HG02571 (cell line): ENCODE data around the gene TNIK.

Source experiments
- ATAC-seq: cut with Tn5 transposase; IDR thresholded peaks from one replicate; pipeline ENCODE4 v1.9.1; 2021; ENCODE audit warnings: mild to moderate bottlenecking, moderate library complexity; ENCODE audit not compliant: unreplicated experiment

TNIK gene

DNA sequence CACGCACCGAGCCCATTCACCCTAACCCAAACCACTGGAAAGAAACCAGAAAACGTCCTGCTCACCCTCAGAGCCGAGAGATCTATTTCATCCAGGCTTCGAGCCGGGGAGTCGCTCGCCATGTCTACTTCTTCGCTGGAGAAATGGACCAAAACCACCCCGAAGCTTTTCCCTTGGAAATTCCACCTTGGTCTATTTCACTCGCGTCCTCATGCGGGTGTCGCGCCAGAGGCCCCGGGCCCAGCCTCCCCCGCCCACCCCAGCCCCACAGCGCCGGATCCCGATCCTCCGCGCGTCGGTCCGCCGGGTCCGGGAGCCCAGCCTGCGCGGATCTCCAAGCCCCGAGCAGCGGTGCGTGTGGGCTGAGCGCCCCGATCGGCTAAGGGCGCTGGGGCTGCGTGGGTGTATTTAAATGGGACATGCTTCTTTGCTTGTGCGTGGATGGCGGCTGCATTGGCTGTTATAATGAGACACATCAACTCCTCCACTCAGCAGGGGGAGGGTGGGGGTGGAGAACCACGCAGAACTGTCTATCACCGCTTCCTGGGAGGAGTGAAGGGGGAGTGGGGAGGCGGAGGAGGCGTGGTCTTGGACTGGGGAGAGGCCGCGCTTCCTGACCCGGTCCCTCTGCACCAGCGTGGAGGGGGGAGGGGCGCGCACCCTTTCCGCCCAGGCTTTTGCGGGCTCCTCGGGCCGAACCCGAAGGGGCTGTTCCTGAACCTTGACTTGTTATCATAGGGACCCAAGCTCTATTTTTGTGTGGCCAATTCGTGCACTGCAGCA lies at the start of gene TNIK:
Gene TNIK (minus strand): TSS at position 464 of the 783 bp plus-strand sequence. CDS start 342 bp downstream, at position 122.
- ATAC-seq = peak; percentile 81

DNA sequence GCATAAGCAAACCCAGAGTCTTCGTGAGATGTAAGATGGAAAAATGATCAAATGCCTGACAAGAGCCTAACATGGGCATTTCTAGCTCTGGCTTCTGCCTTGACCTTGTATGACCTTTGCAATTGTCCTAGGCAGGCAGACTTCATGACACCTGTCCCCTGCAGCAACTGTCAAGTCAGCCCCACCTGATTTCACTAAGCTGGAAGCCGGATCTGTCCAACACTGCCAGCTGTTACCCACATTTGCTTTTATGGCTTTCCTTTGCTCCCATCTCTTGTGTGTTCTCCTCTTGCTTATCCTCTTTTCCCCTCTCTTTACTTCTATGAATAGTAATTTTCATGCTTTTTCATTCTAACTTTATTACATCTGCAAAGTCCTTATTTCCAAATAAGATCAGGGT lies 48.5 kb upstream of the TNIK start:
- no peak for ATAC-seq

DNA sequence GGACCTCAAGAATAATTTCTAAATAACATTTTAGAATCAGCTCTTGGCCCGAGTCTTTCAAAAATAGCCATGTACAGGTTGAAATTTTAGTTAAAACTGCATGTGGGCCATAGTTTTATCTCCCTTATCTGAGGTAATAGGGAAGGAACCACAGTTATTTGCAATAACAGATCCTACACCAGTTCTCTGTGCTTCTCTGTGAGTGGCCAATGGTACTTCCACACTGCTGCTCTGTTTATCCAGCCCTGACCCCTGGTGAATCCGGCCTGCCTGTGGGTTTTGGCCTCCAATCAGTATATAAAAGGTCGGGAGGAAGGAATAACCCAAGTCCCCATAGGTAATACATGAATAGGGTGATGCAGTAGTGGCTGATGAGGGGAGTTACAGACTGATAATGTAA lies 48.0 kb upstream of the TNIK start:
- no peak for ATAC-seq

DNA sequence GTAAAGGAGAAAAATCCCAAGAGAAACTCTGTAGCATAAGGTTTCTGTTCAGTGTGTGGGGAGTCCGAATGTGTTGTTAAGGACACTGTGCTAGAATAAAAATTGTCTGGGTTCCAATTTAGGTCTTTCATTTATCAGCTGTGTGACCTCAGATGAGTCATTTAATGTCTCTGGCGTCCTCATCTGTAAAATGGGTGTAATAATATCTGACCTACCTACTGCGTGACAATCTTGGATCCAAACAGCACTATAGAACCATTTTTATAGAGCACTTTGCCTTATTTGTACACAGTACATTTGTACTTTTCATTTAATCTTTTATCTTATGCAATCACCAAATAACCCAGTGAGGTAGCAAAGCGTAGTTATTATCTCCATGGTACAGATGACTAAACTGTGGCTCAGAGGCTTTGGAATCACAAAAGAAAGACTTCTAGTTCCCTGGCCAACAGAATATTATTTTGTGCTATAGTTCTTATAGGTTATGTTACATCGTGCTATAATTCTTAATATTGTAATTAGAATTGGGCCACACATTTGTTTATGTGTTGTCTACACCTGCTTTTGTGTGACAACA lies 46.6 kb upstream of the TNIK start:
- ATAC-seq = no peak

DNA sequence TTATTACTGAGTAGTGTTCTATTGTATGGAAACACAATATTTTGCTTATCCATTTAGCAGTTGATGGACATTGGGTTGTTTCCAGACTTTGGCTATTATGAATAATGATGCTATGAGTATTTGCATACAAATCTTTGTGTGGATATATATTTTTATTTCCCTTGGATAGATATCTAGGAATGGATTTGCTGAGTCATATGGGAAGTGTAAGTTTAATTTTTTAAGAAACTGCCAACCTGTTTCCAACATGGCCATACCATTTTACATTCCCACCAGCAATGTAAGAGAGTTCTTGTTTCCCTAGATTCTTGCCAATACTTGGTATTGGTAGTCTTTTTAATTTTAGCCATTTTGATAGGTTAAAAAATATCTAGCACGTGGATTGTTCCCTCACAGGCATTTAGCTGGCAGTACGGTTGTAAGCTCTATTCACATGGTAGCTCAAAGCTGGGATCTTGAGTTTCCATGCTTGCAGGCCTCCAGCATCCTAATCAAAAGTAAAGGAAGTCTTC lies 45.7 kb upstream of the TNIK start:
- ATAC-seq = no peak

DNA sequence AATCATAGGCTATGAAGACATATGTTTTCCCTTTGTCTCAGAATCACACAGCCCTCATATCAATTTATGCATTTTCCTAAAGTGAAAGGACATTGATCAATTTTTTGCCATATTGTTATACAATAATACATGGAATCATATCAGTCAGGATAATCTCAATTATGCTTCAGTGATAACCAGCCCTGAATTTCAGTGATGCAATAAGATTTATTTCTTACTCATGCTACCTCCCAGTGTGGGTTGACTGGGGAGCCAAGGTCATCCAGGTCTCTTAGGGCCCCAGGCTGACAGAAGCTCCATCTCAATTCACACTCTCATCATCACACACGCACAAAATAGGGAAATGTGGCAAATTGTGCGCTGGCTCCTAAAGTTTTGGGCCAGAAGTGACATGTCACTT lies 44.2 kb upstream of the TNIK start:
- ATAC-seq = no peak

DNA sequence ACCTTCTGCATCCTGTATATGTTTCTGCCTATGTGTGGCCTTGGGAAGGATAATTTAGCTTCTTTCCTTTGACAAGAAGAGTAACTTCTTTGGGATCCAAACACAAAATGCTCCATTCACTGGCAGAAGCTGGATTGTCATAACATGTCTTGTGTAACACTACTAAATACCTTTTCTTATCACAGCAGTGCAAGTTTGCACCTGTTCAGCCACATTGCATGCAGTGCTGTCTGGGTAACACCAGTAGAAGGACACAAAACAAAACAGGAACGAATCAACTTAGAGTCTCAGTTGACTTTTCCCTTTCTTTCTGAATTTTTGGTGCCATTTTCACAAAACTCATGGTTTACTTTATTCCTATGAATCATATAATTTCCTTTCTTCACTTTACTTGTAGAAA lies 43.6 kb upstream of the TNIK start:
- no peak for ATAC-seq

DNA sequence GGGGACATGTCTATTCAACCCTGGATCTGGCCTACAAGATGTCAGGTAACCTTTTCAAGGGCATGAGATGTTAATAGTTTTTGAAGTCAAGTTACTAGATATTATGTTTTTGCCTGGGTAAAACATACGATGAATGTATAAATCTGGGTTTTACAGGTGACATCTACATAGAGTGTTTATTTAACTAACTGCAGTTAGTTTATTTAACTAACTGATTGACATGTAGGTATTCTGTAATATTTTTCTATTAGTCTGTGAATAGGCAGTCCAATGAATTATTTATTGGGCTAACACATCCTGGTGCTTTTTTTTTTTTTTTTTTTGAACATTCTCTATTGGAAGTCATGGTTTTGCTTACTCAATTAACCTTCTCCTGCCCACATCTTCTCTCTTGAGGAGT lies 38.7 kb upstream of the TNIK start:
- no peak for ATAC-seq

DNA sequence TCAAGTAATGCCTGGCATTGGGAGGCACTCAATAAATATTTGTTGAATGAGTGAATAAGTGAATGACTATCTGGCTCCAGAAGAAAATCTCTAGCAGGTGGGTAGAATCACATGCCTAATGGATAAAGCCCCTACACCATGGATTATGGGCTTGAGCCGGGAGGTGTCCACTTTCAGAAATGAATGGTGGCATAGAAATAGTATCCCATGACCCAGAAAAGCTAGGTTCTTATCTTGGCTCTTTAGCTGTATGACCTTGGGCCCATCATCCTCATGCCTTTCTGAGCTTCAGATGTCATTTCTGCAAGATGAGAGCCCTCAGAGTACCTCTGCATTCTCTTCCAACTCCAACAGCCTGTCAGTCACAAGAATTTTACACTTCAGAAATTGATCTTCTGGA lies 37.3 kb upstream of the TNIK start:
- ATAC-seq = no peak

DNA sequence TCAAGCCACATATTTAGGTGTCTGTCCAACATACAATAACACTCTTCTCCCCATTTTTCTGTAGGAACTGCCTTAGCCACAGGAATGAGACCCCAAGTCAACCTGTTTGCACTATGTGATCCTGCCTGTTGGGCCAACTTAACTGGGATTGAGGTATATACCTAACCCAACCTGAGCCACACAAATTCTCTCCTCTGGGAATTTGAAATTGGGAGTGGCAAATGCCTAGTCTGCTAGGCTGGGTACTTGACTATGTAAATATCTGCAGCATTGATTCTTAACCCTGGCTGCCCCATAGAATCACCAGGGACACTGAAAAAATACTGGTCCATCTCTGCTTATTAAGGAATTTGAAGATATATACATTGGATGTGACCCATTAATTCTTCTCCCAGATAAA lies 35.2 kb upstream of the TNIK start:
- no peak for ATAC-seq

DNA sequence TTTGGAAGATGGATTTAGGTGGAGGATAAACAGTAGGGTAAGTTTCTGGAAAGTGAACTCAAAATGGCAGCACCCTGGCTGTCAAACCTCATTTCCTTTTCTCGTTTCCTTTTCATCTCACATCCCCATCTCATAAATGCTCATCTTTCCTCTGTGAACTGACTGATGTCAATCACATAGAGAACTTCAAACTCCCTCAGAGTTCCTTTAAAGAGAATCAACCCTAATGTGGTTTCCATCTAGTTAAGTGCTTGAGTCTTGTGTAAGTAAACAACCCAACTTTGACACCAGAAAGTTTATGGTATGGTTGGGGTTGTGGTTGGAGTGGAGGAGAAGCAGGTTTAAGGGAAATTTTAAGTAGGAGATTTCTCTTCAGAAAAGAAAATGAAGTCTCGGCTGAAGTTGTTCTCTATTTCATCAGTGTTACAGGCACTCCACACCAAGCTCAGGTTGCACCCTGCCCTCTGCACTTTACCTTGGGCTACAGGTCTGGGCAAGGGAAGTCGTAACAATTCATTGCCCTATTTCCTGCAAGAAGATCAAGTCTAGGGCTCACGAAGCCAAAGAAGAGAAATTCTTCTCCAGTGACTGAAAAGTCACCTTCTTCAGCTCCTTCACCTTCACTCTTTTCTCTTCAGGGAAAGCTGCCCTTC lies 34.4 kb upstream of the TNIK start:
- no peak for ATAC-seq

DNA sequence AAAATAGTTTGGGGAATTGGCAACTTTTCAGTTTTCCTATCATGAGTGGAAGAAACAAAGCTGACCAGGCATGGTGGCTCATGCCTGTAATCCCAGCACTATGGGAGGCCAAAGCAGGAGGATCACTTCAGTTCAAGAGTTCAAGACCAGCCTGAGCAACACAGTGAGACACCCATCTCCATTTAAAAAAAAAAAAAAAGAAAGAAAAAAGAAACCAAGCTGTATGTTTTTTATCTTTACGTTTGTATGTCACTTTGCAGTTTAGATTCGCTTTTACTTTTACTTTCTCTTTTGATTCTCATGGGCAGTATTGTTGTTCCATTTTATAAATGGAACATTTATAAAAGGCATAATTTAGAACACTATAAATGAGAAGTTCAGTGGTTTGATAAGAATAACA lies 31.2 kb upstream of the TNIK start:
- ATAC-seq = no peak

DNA sequence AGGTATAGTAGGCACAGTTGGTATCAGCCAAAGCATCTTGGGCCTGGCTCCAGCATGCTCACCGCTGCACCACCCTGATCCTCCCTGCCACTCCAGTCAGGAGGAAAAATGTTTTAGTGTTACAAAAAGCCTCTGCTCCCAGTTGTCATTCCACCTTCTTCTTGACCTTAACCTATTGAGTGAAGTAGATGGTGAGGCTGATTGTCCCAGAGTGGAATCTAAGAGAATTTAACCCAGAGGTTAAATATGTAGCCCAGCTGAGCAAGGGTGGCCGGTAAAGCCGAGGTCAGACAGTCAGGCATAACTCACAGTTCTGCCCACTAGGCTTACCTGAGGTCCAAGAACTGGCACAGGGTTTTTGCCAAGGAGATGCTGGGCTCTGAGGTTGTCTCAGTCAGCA lies 30.7 kb upstream of the TNIK start:
- no peak for ATAC-seq

DNA sequence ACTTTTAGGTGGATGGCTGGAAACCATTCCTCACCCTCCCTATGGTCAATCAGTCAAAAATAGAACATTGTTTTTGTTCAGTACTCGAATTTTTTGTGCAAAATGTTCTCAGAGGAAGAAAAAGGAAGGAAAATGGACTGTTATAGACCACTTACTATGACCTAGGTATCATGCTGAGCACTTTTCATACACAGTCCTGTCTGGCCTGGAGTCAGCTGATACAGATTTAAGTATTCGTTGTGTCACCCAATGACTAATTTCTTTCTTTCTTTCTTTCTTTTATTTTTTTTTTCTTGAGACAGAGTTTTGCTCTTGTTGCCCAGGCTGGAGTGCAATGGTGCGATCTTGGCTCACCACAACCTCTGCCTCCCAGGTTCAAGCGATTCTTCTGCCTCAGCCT lies 29.1 kb upstream of the TNIK start:
- no peak for ATAC-seq

DNA sequence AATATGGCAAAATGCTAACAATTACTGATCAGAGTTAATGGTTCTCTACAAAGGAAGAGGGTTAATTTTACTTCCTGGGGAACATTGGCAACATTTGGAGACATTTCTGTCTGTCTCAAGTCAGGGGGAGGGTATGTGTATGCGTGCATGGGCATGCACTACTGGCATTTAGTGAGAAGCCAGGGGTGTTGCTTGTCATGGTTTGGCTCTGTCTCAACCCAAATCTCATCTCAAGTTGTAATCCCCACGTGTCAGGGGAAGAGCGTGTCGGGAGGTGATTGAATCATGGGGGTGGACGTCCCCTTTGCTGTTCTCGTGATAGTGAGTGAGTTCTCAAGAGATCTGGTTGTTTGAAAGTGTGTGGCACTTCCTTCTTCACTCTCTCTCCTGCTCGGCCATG lies 28.3 kb upstream of the TNIK start:
- ATAC-seq = no peak

DNA sequence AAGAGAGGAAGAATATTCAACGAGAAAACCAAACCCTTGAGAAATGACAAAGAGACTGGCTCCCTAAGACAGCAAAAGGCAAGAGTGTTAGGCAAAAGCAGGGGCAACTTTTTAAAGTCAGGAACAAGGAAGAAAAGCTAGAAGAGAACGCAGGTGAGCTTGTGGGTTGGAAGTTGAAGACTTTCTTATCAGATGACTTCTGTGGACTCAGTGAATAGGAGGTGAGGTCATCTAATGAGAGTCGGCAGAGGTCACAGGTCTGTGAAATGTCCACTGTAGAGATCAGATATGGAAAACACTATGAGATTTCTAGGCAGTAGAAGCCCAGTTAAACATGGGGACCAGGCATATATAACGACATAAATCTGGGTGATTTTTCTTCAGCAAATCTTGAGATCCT lies 27.2 kb upstream of the TNIK start:
- no peak for ATAC-seq

DNA sequence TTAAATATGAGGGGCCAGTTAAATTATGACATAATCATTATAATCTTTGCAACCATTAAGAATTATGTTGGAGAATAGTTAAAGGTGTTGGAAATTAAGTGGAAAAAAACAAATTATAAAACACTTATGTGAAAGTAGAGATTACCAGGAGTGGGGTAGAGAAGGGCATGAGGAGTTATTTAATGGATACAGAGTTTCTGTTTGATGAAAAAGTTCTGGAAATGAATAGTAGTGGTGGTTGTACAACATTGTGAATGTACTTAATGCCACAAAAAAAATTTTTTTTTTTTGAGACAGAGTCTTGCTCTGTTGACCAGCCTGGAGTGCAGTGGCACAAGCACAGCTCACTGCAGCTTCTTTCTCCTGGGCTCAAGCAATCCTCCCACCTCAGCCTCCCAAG lies 25.1 kb upstream of the TNIK start:
- ATAC-seq = no peak

DNA sequence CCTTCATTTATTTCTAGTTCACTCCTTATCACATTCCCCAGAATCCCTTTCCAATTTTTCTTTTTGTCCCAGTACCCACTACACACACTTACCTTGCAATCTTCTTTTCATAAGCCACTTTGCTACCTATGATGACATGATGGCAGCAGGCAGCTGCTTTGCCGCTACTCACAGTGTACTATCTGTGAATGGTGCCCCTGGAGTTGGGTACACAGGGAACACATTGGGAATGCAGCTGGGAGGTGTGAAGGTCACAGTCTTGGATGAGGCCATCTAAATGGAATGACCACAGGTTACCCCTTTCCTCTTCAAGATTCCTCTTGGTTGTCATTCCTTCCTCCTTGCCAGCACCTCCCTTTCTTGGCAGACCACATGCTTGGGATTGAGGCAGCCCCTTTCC lies 20.8 kb upstream of the TNIK start:
- ATAC-seq = no peak

DNA sequence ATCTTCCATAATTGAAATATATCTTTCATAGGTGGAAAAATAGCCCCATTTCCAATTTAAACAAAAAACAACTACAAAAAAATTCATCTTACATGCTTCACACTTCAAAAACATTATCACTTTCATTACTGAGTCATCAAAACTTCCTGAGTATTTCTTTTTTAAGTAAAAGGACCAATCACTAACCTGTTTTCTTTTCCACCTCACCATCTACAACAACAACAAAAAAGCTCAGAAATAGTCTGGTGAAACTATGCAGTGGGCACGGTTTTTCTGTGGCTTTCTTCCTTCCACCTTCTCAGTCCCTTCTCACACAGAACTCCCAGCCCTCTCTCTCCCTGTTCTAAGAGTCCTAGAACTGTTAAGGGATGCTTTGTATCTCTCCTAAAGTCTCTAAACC lies 20.3 kb upstream of the TNIK start:
- no peak for ATAC-seq

DNA sequence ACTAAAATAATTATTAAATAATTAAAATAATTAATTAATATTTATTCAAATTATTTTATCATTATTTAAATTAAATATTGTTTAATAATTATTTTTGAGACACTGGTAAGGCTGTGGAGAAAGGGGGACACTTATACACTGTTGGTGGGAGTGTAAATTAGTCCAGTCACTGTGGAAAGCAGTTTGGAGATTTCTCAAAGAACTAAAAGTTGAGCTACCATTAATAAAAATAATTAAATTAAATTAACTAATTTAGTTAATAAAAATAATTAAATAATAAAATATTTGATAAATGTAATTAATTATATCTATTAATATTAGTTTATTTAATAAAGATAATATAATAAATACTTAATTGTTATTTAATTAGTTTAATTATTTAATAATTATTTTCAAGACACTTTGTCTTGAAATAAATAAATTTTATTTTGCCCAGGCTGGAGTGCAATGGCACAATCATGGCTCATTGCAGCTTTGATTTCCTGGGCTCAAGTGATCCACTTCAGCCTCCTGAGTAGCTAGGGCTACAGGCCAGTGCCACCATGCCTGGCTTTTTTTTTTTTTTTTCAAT lies 16.4 kb upstream of the TNIK start:
- no peak for ATAC-seq

DNA sequence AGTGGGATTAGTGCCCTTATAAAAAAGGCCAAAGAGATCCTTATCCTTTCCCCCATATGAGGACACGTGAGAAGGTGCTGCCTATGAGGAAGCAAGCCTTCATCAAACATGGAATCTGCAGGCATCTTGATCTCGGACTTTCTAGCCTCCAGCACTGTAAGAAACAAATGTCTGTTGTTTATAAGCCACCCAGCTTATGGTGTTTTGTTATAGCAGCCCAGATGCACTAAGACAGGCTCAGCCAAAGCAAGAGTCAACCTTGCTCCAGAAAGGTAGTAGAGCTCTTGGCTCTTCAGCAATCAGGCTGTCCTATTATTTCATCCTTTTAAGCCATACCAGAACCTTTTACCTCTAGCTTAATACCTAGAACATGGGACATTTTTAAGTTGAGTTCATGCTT lies 12.3 kb upstream of the TNIK start:
- ATAC-seq = no peak

DNA sequence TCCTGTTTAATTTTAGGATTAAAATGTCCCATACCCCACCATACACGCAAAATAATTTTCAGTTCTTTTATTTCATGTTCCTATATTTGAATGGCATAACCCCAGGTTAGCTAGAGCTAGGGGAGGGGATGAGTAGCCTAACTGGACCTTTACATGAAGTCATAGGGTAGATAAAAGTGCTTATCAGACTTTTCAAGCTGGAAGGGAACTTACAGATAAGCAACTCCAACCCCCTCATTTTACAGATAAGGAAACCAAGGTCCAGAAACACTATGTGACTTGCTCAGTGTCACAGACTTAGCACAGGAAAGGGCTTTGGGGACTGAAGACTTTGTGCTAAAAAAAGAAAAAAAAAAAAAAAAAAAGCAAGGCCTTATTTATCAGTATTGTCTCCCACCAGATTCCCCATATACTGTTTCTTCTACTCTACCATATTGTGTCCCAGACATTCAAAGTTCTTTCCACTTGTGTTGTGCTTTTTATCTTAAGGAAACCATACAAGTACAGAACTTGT lies 10.6 kb upstream of the TNIK start:
- no peak for ATAC-seq
